Activated CD4-positive, alpha-beta T cell treated with anti-CD3 and anti-CD28 coated beads for 24 hours (primary cell): Measurements from ENCODE around the gene NRDE2.
A peak's percentile ranks its signal among the peaks of the same experiment; 100 is the strongest.

Source experiments
- DNase-seq, 2 donors: peaks; one replicate each; pipeline ENCODE4 v3.0.0-alpha.2; 2020; ENCODE audit warnings: low read depth in 2 of 2

Gene NRDE2, protein sequence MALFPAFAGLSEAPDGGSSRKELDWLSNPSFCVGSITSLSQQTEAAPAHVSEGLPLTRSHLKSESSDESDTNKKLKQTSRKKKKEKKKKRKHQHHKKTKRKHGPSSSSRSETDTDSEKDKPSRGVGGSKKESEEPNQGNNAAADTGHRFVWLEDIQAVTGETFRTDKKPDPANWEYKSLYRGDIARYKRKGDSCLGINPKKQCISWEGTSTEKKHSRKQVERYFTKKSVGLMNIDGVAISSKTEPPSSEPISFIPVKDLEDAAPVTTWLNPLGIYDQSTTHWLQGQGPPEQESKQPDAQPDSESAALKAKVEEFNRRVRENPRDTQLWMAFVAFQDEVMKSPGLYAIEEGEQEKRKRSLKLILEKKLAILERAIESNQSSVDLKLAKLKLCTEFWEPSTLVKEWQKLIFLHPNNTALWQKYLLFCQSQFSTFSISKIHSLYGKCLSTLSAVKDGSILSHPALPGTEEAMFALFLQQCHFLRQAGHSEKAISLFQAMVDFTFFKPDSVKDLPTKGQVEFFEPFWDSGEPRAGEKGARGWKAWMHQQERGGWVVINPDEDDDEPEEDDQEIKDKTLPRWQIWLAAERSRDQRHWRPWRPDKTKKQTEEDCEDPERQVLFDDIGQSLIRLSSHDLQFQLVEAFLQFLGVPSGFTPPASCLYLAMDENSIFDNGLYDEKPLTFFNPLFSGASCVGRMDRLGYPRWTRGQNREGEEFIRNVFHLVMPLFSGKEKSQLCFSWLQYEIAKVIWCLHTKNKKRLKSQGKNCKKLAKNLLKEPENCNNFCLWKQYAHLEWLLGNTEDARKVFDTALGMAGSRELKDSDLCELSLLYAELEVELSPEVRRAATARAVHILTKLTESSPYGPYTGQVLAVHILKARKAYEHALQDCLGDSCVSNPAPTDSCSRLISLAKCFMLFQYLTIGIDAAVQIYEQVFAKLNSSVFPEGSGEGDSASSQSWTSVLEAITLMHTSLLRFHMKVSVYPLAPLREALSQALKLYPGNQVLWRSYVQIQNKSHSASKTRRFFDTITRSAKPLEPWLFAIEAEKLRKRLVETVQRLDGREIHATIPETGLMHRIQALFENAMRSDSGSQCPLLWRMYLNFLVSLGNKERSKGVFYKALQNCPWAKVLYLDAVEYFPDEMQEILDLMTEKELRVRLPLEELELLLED

DNA sequence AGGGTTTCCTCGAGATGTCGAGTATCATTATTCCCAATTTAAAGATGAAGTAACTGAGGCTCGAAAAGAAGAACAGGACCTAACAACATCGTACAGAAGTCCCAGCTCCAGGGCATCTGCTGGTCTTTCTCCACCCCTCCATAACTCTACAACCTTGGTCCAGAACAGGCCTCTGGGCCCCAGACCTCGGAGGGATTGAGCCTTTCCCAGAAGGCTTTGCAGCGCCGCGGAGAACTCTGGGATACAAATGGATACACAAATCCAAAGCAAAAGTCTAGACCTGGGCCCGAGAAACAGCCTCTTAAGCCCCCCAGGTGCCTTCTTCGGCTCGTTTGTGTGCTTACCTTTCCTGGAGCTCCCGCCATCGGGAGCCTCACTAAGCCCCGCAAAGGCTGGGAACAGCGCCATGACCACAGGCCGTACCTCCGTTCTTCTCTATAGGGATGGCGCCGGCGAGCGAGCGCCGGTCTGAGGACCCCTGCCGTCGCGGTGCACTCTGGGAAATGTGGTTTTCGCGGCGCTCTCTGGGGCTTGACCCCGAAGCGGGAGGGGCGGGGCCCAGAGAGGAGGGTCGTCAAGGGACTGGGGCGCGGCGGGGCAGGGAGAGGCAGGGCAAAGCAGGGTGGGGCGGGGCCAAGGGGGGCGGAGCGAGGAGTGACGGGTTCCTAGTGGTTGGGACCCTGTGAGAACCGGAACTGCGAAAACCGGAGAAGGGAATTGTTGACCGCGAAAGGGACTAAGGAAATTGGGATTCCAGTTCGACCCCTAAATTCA lies at the start of gene NRDE2:
Gene NRDE2 (minus strand): TSS at position 445 of the 774 bp plus-strand sequence. CDS start 37 bp downstream, at position 408.
- peak; percentile 99 for DNase-seq

- no peak for DNase-seq
Measured at GRCh38 chr14:90381011-90381786, 49.5 kb upstream of the NRDE2 start.

DNA sequence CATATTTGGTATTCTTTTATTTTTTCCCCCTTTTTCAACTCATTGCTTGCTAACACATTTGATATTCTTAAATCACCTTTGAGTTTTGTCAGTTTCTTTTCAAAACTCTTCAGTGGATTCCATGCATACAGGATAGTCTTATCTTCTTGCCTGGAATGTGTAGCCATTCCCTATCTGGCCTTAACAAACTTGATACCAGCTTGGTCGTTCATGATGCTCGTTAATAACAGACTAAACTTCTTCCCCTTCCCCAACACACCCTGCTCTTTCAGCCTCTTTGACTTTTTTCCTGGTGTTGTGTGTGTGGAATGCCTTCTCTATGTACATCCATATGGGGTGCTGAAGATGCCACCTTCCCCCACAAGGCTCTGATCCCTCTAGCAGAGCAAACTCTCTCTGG lies 47.4 kb upstream of the NRDE2 start:
- DNase-seq, result no peak

DNA sequence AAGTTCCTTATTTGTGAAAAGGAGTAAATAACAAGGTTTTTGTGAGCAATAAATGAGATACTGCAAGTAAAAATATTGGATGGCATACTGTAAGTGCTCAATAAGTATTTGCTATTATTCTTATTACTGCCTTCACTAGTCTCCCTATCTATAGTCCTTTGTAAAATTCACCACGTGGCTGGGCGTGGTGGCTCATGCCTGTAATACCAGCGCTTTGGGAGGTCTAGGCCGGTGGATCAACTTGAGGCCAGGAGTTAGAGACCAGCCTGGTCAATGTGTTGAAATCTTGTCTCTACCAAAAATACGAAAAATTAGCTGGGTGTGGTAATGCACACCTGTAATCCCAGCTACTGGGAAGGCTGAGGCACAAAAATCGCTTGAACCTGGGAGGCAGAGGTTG lies 46.5 kb upstream of the NRDE2 start:
- DNase-seq, result no peak

- no peak for DNase-seq
Measured at GRCh38 chr14:90375934-90376333, 44.2 kb upstream of the NRDE2 start.

DNA sequence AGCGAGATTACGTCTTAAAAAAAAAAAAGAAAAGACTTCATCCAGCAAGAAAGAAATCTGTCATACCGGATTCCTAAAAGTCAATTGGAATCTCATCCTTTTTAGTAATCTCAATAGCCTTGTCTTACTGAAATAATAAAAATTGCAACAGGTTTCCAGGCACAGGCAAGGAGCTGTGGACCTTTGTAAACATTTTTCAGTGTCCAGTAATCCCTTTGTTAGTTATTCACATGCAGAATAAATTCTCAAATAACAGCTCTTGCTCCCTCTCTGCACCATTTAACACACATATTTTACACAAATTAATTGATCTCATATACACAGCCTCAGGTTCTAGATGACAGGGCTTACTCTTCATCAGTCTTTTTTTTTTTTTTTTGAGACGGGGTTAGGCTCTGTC lies 43.1 kb upstream of the NRDE2 start:
- DNase-seq, result no peak

- DNase-seq, result no peak
Measured at GRCh38 chr14:90373887-90374286, 42.1 kb upstream of the NRDE2 start.

DNA sequence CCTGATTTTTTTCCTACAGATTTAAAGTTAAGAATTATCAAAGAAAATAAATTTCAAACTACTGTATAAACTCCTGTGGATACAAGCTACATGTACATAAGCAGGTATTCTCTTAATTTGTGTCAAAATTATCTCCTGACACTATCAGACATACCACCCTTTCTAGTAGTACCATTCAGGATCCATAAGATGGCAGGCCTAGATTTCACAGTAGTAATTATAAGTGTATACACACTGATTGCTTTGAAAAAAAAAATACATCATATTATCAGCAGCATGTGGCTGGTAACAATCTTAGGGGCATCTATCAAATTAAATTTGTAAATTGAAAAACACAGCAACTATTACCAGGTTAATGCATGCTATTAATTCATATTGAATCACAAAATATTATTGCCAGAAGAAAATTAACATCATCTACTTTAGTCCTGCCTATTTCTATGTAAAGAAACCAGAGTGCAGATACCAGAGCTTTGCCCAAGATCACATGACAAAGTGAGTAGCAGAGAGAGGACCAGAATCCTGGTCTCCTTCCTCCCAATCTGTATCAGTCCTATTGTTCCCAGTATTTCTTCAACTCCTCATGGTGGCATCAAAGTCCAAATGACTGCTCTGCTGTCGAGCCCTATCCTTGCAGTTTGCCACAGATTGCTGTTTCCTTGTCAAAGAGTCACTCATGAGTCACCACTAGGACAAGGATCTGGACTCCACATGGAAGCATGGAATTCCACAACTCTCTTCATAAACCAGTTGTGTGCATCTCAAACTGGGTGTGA lies 37.4 kb upstream of the NRDE2 start:
- no peak for DNase-seq

DNA sequence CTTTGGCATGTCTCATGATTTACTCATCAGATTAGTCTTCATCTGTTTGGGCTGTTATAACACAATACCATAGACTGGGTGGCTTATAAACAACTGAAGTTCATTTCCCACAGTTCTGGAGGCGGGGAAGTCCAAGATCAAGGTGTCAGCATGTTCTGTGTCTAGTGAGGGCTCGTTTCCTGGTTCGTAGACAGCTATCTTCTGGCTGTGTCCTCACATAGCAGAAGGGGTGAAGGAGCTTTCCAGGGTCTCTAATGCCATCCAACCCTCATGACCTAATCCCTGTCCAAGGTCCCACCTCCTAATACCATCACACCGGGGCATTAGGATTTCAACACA lies 30.8 kb upstream of the NRDE2 start:
- DNase-seq, result no peak

- DNase-seq, result no peak
Measured at GRCh38 chr14:90361865-90362557, 30.3 kb upstream of the NRDE2 start.

DNA sequence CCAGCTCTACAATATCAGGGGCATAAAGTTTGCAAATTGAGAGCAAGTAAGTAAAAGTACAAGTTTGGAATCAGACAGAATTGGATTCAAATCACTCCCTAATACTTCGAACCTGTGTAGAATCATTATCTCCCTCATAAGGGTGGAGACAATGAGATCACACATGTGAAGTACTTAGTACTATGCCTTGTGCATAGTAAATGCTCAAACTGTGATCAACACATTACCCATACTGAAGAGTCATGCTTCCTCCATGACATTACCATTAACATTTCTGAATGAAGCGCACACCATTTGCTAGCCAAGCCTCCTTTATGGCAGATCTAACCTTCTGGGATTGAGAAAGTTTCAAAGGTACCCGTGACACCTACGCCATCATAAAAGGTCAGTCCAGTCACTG lies 26.6 kb upstream of the NRDE2 start:
- no peak for DNase-seq

DNA sequence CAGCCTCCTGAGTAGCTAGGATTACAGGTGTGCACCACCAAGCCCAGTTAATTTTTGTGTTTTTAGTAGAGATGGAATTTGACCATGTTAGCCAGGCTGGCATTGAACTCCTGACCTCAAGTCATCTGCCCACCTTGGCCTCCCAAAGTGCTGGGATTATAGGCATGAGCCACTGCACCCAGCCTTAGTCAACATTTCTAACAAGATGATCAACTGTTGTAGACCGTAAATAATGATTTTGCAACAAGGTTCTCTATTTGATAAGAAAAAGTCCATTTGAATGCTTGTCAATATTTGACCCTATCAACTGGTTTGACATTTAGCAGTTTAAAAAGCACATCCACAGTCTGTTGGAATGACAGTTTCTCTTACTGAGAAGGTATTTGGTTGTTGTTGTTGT lies 25.2 kb upstream of the NRDE2 start:
- no peak for DNase-seq

DNA sequence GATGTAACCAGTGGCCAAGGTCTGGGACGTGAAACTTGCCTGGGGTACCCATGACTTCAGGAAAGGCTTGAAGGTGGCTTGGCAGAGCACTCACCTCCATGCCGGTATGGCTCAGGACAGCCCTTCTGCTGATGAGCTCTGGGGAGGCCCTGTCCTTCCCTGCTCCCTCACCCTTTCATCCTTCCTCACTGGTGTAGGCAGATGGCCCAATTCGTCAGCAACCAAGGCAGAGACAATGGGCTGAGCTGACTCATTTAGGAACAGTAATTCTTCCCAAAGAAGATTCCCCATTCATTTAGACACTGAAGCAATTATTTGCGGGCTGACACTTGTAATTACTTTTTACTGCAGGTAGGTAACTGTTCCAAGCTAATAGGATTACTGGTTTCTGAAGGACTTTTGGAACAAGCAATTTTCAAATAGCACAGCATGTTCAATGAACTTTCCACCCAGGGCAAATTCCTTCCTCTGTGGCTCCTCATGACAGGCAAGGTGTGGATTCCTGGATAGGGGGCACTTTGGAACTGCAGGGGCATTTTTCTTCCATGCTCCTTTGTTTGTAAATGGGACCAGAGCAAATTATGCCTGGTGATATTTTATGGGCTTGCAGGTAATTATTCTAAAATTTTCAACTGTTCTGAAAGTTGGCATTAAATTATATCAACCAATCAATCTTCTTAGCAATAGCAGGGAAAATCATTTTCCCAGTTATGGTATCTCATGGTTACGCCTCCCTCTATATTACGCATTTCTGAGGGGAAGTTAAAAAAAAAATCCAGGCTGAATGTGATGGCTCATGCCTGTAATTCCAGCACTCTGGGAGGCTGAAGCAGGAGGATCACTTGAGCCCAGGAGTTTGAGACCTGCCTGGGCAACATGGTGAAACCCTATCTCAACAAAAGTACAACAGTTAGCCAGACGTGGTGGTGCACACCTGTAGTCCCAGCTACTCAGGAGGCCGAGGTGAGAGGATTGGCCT lies 24.1 kb upstream of the NRDE2 start:
- DNase-seq, result no peak

- no peak for DNase-seq
Measured at GRCh38 chr14:90354551-90355298, 23.0 kb upstream of the NRDE2 start.

DNA sequence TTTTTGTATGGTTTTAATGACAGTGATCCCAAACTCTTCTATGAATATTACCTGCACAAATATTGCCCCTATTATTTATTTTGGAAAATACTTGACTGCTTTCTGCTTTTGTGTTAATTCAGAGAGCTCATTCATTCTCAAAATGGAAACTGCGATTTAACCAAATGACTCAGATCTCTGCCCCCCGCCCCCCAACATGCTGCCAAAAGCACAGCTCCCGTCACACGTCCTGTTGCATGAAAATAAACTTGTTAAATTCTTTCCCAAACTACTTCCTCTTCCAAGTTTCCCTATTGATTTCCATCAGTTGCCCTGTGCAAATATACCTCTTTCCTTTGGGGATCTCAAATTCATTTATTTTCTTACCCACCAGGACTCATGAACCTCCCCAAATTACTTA lies 18.0 kb upstream of the NRDE2 start:
- DNase-seq, result no peak

DNA sequence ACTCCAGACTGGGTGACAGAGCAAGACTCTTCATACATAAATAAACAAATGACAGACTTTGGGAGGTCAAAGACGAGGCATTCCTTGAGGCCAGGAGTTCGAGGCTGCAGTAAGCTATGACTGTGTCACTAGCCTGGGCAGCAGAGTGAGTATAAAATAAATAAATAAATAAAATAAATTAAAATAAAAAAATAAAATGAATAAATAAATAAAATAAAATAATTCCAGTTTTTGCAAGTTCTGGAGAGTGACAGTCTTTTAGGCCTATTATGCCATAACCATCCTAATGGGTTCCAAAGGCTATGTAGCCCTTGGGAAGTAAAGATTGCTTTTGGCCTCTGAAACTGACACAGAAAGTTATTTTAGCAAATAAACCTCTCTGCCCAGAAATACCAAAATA lies 16.5 kb upstream of the NRDE2 start:
- DNase-seq, result no peak

GRCh38 chr14:90345239-90345557 lies 13.5 kb upstream of the NRDE2 start:
- DNase-seq, result no peak
